Activated CD4-positive, alpha-beta T cell treated with anti-CD3 and anti-CD28 coated beads for 4 hours (primary cell): ENCODE measurements around the gene DENND4A.
"Not testable (repeated sequence)": the region's sequence is repeated elsewhere in the genome, so short reads cannot be mapped to it uniquely, and the experiment has no call there.

Experiments used
- DNase-seq, 2 donors: peaks; one replicate each; pipeline ENCODE4 v3.0.0-alpha.2; 2020

The DENND4A gene

GRCh38 chr15:65818927-65819562, 27.0 kb upstream of the DENND4A start:
- no peak for DNase-seq

GRCh38 chr15:65816441-65816840, 24.3 kb upstream of the DENND4A start:
- no peak for DNase-seq

GRCh38 chr15:65816008-65816407, 23.9 kb upstream of the DENND4A start:
- not testable (repeated sequence) for DNase-seq

GRCh38 chr15:65814271-65814670, 22.2 kb upstream of the DENND4A start:
- DNase-seq: not testable (repeated sequence)

- no peak for DNase-seq
Measured at GRCh38 chr15:65812916-65813315, 20.8 kb upstream of the DENND4A start.

GRCh38 chr15:65812467-65812866, 20.4 kb upstream of the DENND4A start:
- no peak for DNase-seq

GRCh38 chr15:65811835-65812234, 19.7 kb upstream of the DENND4A start:
- no peak for DNase-seq

GRCh38 chr15:65811011-65811733, 19.1 kb upstream of the DENND4A start:
- not testable (repeated sequence) for DNase-seq

- DNase-seq: no peak
Measured at GRCh38 chr15:65806397-65806796, 14.3 kb upstream of the DENND4A start.

- no peak for DNase-seq
Measured at GRCh38 chr15:65805019-65805745, 13.1 kb upstream of the DENND4A start.

GRCh38 chr15:65804252-65804931, 12.3 kb upstream of the DENND4A start:
- no peak for DNase-seq

GRCh38 chr15:65801229-65801805, 9.2 kb upstream of the DENND4A start:
- DNase-seq: no peak

GRCh38 chr15:65796610-65797078, 4.6 kb upstream of the DENND4A start:
- DNase-seq: no peak

GRCh38 chr15:65795663-65796216, 3.6 kb upstream of the DENND4A start:
- no peak for DNase-seq

- no peak for DNase-seq
Measured at GRCh38 chr15:65793818-65794104, 1.7 kb upstream of the DENND4A start.

GRCh38 chr15:65792988-65793817, 1.1 kb upstream of the DENND4A start:
- no peak for DNase-seq

- DNase-seq: peak; percentile 51 to 60
Measured at GRCh38 chr15:65791335-65792137, 557 bp downstream of the DENND4A start.

GRCh38 chr15:65790694-65791334, 1.3 kb downstream of the DENND4A start:
- DNase-seq: no peak

- DNase-seq: no peak
Measured at GRCh38 chr15:65789759-65790425, 2.2 kb downstream of the DENND4A start.

GRCh38 chr15:65789105-65789504, 3.0 kb downstream of the DENND4A start:
- DNase-seq: no peak
